Fibroblast of lung (primary cell): ENCODE data around the gene C4orf17.

Experiments
- EZH2 ChIP-seq: IDR thresholded peaks from 2 replicates; pipeline ENCODE4 v1.5.1; 2012; ENCODE audit warnings: low read length, control low read depth, mild to moderate bottlenecking; ENCODE audit errors: missing control alignments
- TF ChIP-seq, protein P1 (sequence below), 2 donors: IDR thresholded peaks in 1 of 2; conservative IDR thresholded peaks in 1 of 2; 1 replicate in 1 of 2; 2 replicates in 1 of 2; pipeline ENCODE4 v1.5.1; 2011 to 2012; ENCODE audit warnings: low read length in 2 of 2, control low read depth in 1 of 2, inconsistent platforms in 1 of 2, low read depth in 1 of 2, mild to moderate bottlenecking in 1 of 2

DNA sequence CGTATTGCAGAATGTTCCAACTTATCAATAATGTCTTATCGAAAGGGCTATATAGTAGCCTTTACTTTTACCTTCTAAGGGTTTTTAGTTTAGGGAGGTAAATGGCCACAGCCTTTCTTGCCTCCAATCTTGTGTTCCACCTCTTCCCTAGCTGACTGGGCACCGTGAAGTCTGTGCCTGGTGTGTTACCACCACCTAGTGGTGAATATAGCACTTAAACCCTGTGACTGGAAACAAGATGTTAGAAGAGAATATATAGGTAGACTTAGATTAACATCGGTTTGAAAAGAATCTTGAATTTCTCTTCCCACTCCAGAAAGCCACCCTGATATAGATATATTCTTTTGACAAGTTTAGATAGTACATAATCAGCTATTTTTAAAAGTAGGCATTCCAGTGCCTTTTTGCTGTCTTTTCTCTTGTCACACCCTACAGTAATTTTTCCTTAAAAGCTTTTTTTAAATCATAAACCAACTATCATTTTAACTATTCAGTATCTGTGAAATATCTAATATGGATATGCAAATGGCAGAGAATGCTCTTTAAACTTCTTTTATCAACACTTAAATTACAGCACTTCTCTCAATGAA, 47.9 kb upstream of the C4orf17 start:
- TF ChIP-seq EZH2: no peak
- TF ChIP-seq, protein P1, sequence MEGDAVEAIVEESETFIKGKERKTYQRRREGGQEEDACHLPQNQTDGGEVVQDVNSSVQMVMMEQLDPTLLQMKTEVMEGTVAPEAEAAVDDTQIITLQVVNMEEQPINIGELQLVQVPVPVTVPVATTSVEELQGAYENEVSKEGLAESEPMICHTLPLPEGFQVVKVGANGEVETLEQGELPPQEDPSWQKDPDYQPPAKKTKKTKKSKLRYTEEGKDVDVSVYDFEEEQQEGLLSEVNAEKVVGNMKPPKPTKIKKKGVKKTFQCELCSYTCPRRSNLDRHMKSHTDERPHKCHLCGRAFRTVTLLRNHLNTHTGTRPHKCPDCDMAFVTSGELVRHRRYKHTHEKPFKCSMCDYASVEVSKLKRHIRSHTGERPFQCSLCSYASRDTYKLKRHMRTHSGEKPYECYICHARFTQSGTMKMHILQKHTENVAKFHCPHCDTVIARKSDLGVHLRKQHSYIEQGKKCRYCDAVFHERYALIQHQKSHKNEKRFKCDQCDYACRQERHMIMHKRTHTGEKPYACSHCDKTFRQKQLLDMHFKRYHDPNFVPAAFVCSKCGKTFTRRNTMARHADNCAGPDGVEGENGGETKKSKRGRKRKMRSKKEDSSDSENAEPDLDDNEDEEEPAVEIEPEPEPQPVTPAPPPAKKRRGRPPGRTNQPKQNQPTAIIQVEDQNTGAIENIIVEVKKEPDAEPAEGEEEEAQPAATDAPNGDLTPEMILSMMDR (conservative IDR thresholded peaks at IDR 0.05 in 1 of 2, IDR thresholded peaks at IDR 0.05 in 1 of 2; ENCODE audit: low read depth in 1 of 2, low read length in 2 of 2): peak; percentile 80 to 85
